Small intestine (tissue), 7 donors: Measurements from ENCODE around the gene RSRP1. TPM values are rescaled to one million over a fixed set of nuclear protein-coding genes. Genes with fewer than 3 reads are reported as not detected.

Source experiments
- DNase-seq, 2 donors: peaks; one replicate each; pipeline versions ENCODE4 v3.0.0 to v3.0.0-alpha.2; 2013
- FAIRE-seq: peaks from 2 replicates; lab custom pipeline; 2012; peaks lifted over from hg19 to GRCh38; lab: Jason Lieb, UNC
- H3K27ac ChIP-seq, 3 donors: one replicate each; pipeline ENCODE4 v1.5.1; 2013; ENCODE audit warnings: low read length in 2 of 3, mild to moderate bottlenecking in 2 of 3, control low read depth in 1 of 3, inconsistent platforms in 1 of 3, low read depth in 1 of 3, moderate library complexity in 1 of 3
- H3K27me3 ChIP-seq, 3 donors: one replicate each; pipeline ENCODE4 v1.6.1; 2013; ENCODE audit warnings: low read length in 3 of 3, inconsistent platforms in 1 of 3; ENCODE audit not compliant: control insufficient read depth in 3 of 3, insufficient read depth in 3 of 3
- H3K36me3 ChIP-seq, 3 donors: one replicate each; pipeline ENCODE4 v1.6.1; 2013; ENCODE audit warnings: low read length in 3 of 3, inconsistent platforms in 1 of 3, low read depth in 1 of 3, mild to moderate bottlenecking in 1 of 3, moderate library complexity in 1 of 3; ENCODE audit not compliant: control insufficient read depth in 3 of 3, insufficient read depth in 2 of 3
- H3K4me1 ChIP-seq, 3 donors: one replicate each; pipeline ENCODE4 v1.6.1; 2013; ENCODE audit warnings: low read length in 2 of 3, inconsistent platforms in 1 of 3, low read depth in 1 of 3, mild to moderate bottlenecking in 1 of 3, moderate library complexity in 1 of 3; ENCODE audit not compliant: control insufficient read depth in 3 of 3, insufficient read depth in 2 of 3
- H3K4me3 ChIP-seq, 3 donors: one replicate each; pipeline ENCODE4 v1.5.1; 2013; ENCODE audit warnings: low read length in 3 of 3, control low read depth in 1 of 3, inconsistent platforms in 1 of 3, low read depth in 1 of 3, mild to moderate bottlenecking in 1 of 3, moderate library complexity in 1 of 3
- H3K9me3 ChIP-seq, 2 donors: one replicate each; pipeline ENCODE4 v1.6.1; 2013; ENCODE audit warnings: low read depth in 1 of 2, low read length in 1 of 2; ENCODE audit not compliant: control insufficient read depth in 2 of 2, insufficient read depth in 1 of 2
- WGBS, 3 donors: extraction: QIAGEN DNeasy Blood & Tissue Kit; methylation state at CpG; one replicate each; pipeline ENCODE4 v1.1.7; 2013; 5-methylcytosine and 5-hydroxymethylcytosine counted together
- polyA plus RNA-seq, 4 donors: library from polyadenylated mRNA; stranded (reverse) in 3 of 4; unstranded in 1 of 4; fragments of 200-250 nt in 3 of 4; fragments of 120-200 nt in 1 of 4; gene quantifications; one replicate each; pipeline versions ENCODE4 v1.2.1 to v1.2.3, GENCODE V29; 2013
- donor health status: healthy with polysubstance abuse.
- donor health status: control.
- donor health status: control.
- donor health status: Bipolar disorder and iron deficiency.
- donor health status: healthy.

Gene RSRP1
- polyA plus RNA-seq, 4 donors: 56.7 to 291 (median 108) TPM

GRCh38 chr1:25197235-25197975 lies 49.8 kb downstream of the RSRP1 start:
- no peak for FAIRE-seq
- DNase-seq: peak; percentile 17 to 73
- Histone ChIP-seq H3K27ac (peak overlapping the region in 2 of 3 donors; percentile 52 to 76), H3K4me1 (peaks cover 2 to 30% (median 5%) of the 10 kb centered on the region in 3 donors), H3K27me3 (no peaks in the 10 kb centered on the region), H3K4me3 (no peak overlapping the region), H3K36me3 (no peaks in the 10 kb centered on the region), H3K9me3 (no peaks in the 10 kb centered on the region)
- WGBS, 3 donors: 51 to 68% (median 67%) methylated on average over 20 of the region's 20 CpGs

- H3K4me3 ChIP-seq: no peak overlapping the region
- DNase-seq (no peak), FAIRE-seq (no peak)
- no peak overlapping the region for H3K27ac ChIP-seq
- WGBS, 3 donors: 82 to 87% (median 85%) methylated on average over 7 of the region's 7 CpGs
- no peaks in the 10 kb centered on the region for H3K36me3 ChIP-seq
- peaks cover 2 to 30% (median 5%) of the 10 kb centered on the region in 3 donors for H3K4me1 ChIP-seq
- H3K9me3 ChIP-seq: no peaks in the 10 kb centered on the region
- no peaks in the 10 kb centered on the region for H3K27me3 ChIP-seq
Measured at GRCh38 chr1:25196830-25197229, 50.4 kb downstream of the RSRP1 start.

GRCh38 chr1:25195835-25196234 lies 51.4 kb downstream of the RSRP1 start:
- DNase-seq: peak in 1 of 2 donors; percentile 10
- peak overlapping the region in 1 of 3 donors; percentile 11 for H3K27ac ChIP-seq
- 23 to 64% (median 39%) methylated on average over 6 of the region's 6 CpGs for WGBS, 3 donors

GRCh38 chr1:25194572-25195020 lies 52.7 kb downstream of the RSRP1 start:
- H3K27me3 ChIP-seq: no peaks in the 10 kb centered on the region
- H3K9me3 ChIP-seq: no peaks in the 10 kb centered on the region
- peak overlapping the region in 1 of 3 donors; percentile 29 for H3K27ac ChIP-seq
- H3K36me3 ChIP-seq: no peaks in the 10 kb centered on the region
- H3K4me3 ChIP-seq: no peak overlapping the region
- WGBS, 3 donors: 10 to 62% (median 34%) methylated on average over 17 of the region's 17 CpGs
- H3K4me1 ChIP-seq: peaks cover 2 to 30% (median 5%) of the 10 kb centered on the region in 3 donors
- FAIRE-seq: no peak
- DNase-seq: peak in 1 of 2 donors; percentile 49

More at GRCh38 chr1:25195835-25196234, 51.4 kb downstream of the RSRP1 start:
- H3K36me3 ChIP-seq: no peaks in the 10 kb centered on the region
- peaks cover 2 to 30% (median 5%) of the 10 kb centered on the region in 3 donors for H3K4me1 ChIP-seq
- H3K9me3 ChIP-seq: no peaks in the 10 kb centered on the region
- no peak overlapping the region for H3K4me3 ChIP-seq
- no peak for FAIRE-seq
- no peaks in the 10 kb centered on the region for H3K27me3 ChIP-seq

GRCh38 chr1:25194054-25194453 lies 53.2 kb downstream of the RSRP1 start:
- Histone ChIP-seq H3K36me3 (no peaks in the 10 kb centered on the region), H3K27ac (peak overlapping the region in 1 of 3 donors; percentile 5), H3K27me3 (no peaks in the 10 kb centered on the region), H3K4me1 (peaks cover 2 to 25% (median 5%) of the 10 kb centered on the region in 3 donors), H3K4me3 (no peak overlapping the region), H3K9me3 (no peaks in the 10 kb centered on the region)
- FAIRE-seq (no peak), DNase-seq (no peak)
- WGBS, 3 donors: 62 to 74% (median 67%) methylated on average over 8 of the region's 8 CpGs

- Histone ChIP-seq H3K27me3 (no peaks in the 10 kb centered on the region), H3K27ac (peak overlapping the region in 1 of 3 donors; percentile 48), H3K4me3 (peak overlapping the region in 1 of 3 donors; percentile 27), H3K36me3 (no peaks in the 10 kb centered on the region), H3K9me3 (no peaks in the 10 kb centered on the region), H3K4me1 (peaks cover 2 to 17% (median 3%) of the 10 kb centered on the region in 3 donors)
- WGBS, 3 donors: 18 to 45% (median 27%) methylated on average over 4 to 9 of the region's 9 CpGs
- FAIRE-seq (no peak), DNase-seq (peak; percentile 57 to 84)
Measured at GRCh38 chr1:25193229-25193628, 54.0 kb downstream of the RSRP1 start.

Other genes starting within 250 kb of the RSRP1 start
- gene SYF2, start 15.0 kb downstream of the RSRP1 start, polyA plus RNA-seq: 100 to 1,000 TPM in 2 of 4 donors, 10 to 100 TPM in 2; 68.6 to 136 (median 93.1) TPM
- gene RHD, start 25.1 kb upstream of the RSRP1 start, polyA plus RNA-seq: under 1 TPM in 1 of 4 donors, not detected in 3; 0.93 TPM
- 10 to 100 TPM; 45.9 to 77.6 (median 63.7) TPM for gene TMEM50A, start 90.9 kb upstream of the RSRP1 start, polyA plus RNA-seq
- under 1 TPM in 2 of 4 donors, not detected in 2; 0.06 to 0.46 TPM for gene RHCE, start 173.4 kb upstream of the RSRP1 start, polyA plus RNA-seq
- 10 to 100 TPM in 2 of 4 donors, 1 to 10 TPM in 2; 8.1 to 18.6 (median 9.7) TPM for gene MACO1, start 183.4 kb upstream of the RSRP1 start, polyA plus RNA-seq